Renal pelvis (tissue), 4 donors: Measurements from ENCODE around the gene SPAG16. TPM values are rescaled to one million over a fixed set of nuclear protein-coding genes. Genes with fewer than 3 reads are reported as not detected.

Source experiments
- DNase-seq: peaks from one replicate; pipeline ENCODE4 v3.0.0-alpha.2; 2013
- polyA plus RNA-seq, 3 donors: library from polyadenylated mRNA; unstranded; fragments of 120-200 nt; gene quantifications; one replicate each; pipeline ENCODE4 v1.2.1, GENCODE V29; 2013; ENCODE audit not compliant: insufficient read length in 3 of 3

Gene SPAG16
- polyA plus RNA-seq, 3 donors, result 57.2 to 69.5 (median 60.2) TPM

- no peak for DNase-seq
Observed at GRCh38 chr2:214367171-214367570, 1082.9 kb downstream of the SPAG16 start.

GRCh38 chr2:214376618-214377285 lies 1092.5 kb downstream of the SPAG16 start:
- no peak for DNase-seq

- no peak for DNase-seq
Observed at GRCh38 chr2:214377286-214377624, 1093.0 kb downstream of the SPAG16 start.

GRCh38 chr2:214378455-214379103 lies 1094.3 kb downstream of the SPAG16 start:
- no peak for DNase-seq

GRCh38 chr2:214379227-214379626 lies 1095.0 kb downstream of the SPAG16 start:
- no peak for DNase-seq

- DNase-seq, result no peak
Observed at GRCh38 chr2:214380681-214381080, 1096.4 kb downstream of the SPAG16 start.

GRCh38 chr2:214382229-214382628 lies 1098.0 kb downstream of the SPAG16 start:
- DNase-seq, result no peak

- DNase-seq, result no peak
Observed at GRCh38 chr2:214386720-214387119, 1102.5 kb downstream of the SPAG16 start.

GRCh38 chr2:214389334-214389733 lies 1105.1 kb downstream of the SPAG16 start:
- no peak for DNase-seq

- DNase-seq, result no peak
Observed at GRCh38 chr2:214393796-214394195, 1109.5 kb downstream of the SPAG16 start.

- DNase-seq, result no peak
Observed at GRCh38 chr2:214395040-214395439, 1110.8 kb downstream of the SPAG16 start.

- DNase-seq, result no peak
Observed at GRCh38 chr2:214401580-214401979, 1117.3 kb downstream of the SPAG16 start.

- no peak for DNase-seq
Observed at GRCh38 chr2:214410128-214410775, 1126.0 kb downstream of the SPAG16 start.

GRCh38 chr2:214410918-214411554 lies 1126.8 kb downstream of the SPAG16 start, which contains the start of gene VWC2L:
TSS of gene VWC2L (plus strand) at chr2:214411054. CDS start at chr2:214414194, 3,140 bp downstream.
- peak; percentile 87 for DNase-seq

GRCh38 chr2:214412679-214413078 lies 1128.4 kb downstream of the SPAG16 start:
- DNase-seq, result no peak

- DNase-seq, result no peak
Observed at GRCh38 chr2:214436470-214436869, 1152.2 kb downstream of the SPAG16 start.

GRCh38 chr2:214450118-214450894 lies 1166.0 kb downstream of the SPAG16 start:
- DNase-seq, result no peak

GRCh38 chr2:214451516-214452275 lies 1167.4 kb downstream of the SPAG16 start:
- DNase-seq, result no peak
